Left ventricle myocardium inferior (tissue), 1 donor: Measurements from ENCODE around the gene SNX30. TPM values are rescaled to one million over a fixed set of nuclear protein-coding genes. Genes with fewer than 3 reads are reported as not detected.

Source experiments
- DNase-seq: peaks from one replicate; pipeline ENCODE4 v3.0.0-alpha.2; 2020
- H3K27ac ChIP-seq: fragments of 200-600 bp; replicated peaks from 2 replicates; pipeline ENCODE4 v1.8.0; 2021
- H3K27me3 ChIP-seq: fragments of 200-600 bp; 2 replicates; pipeline ENCODE4 v1.8.0; 2021; ENCODE audit warnings: low read depth
- H3K36me3 ChIP-seq: fragments of 200-600 bp; 2 replicates; pipeline ENCODE4 v1.8.0; 2021
- H3K4me1 ChIP-seq: fragments of 200-600 bp; 2 replicates; pipeline ENCODE4 v1.8.0; 2021
- H3K4me3 ChIP-seq: fragments of 200-600 bp; 2 replicates; pipeline ENCODE4 v1.8.0; 2021; ENCODE audit warnings: mild to moderate bottlenecking, moderate library complexity
- H3K9me3 ChIP-seq: fragments of 200-600 bp; replicated peaks from 2 replicates; pipeline ENCODE4 v1.8.0; 2021
- intact Hi-C: fragments of 100-400 bp; cut with micrococcal nuclease; formaldehyde crosslinking; loops from one replicate; pipeline ENCODE4 v1.11.0; 2022
- total RNA-seq: library from RNA; stranded (reverse); fragmentation: NEBNext Ultra II Directional; extraction: Animal tissue kit (Norgen Biotek cat#: 25700); gene quantifications from one replicate; pipeline ENCODE4 v1.2.1, GENCODE V29; 2021
- TF ChIP-seq, protein P1 (sequence below): fragments of 200-600 bp; IDR thresholded peaks from 2 replicates; pipeline ENCODE4 v1.8.0; 2021; ENCODE audit warnings: antibody characterized with exemption, mild to moderate bottlenecking, borderline replicate concordance
- donor health status: DM: no; HTN: yes; CAD: no; lungs with severe emphysema.

The SNX30 gene
- total RNA-seq, 1 donor from 2014 or later: 3.2 TPM

DNA sequence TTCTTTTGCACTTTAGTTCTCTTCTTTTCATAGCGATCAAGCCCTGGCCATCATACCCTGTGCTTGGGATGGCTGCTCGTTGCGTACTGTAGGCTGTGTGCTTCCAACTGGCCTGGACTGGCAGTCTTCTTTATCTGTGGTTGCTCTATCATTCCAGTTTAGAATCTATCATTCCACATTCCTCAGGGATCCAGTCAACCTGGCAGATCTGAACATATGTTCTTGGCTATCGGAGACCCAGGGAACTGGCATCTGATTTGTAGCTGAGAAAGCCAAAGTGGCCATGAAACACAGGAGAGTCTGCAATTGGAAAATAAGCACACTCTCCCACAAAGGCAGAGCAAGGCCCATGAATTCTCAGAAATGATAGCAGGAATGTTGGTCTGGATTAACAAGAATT, 162.8 kb downstream of the SNX30 start:
- TF ChIP-seq, protein P1, sequence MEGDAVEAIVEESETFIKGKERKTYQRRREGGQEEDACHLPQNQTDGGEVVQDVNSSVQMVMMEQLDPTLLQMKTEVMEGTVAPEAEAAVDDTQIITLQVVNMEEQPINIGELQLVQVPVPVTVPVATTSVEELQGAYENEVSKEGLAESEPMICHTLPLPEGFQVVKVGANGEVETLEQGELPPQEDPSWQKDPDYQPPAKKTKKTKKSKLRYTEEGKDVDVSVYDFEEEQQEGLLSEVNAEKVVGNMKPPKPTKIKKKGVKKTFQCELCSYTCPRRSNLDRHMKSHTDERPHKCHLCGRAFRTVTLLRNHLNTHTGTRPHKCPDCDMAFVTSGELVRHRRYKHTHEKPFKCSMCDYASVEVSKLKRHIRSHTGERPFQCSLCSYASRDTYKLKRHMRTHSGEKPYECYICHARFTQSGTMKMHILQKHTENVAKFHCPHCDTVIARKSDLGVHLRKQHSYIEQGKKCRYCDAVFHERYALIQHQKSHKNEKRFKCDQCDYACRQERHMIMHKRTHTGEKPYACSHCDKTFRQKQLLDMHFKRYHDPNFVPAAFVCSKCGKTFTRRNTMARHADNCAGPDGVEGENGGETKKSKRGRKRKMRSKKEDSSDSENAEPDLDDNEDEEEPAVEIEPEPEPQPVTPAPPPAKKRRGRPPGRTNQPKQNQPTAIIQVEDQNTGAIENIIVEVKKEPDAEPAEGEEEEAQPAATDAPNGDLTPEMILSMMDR: no peak

DNA sequence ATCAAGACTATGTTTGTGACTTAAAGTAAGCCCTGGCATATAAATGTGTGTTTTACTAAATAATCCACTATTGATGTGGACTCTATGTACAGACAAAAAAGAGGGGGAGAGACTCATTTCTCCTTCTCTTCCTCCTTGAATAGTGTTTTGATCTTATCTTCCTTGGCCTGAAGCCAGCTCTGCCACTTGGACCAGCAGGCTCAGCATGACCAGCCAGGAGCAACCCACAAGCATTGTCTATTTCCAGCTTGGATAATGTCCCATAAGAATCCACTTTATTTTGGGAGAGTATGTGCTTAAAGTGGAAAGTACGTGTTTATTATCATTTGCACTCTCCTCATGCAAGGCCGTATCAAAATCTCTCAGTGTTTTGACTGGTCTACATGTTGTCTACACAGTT, 164.0 kb downstream of the SNX30 start:
- Histone ChIP-seq H3K4me1 (peaks cover 9% of the 10 kb centered on the region), H3K9me3 (no peaks in the 10 kb centered on the region), H3K36me3 (no peaks in the 10 kb centered on the region), H3K27ac (no peak overlapping the region), H3K4me3 (no peak overlapping the region), H3K27me3 (no peaks in the 10 kb centered on the region)
- intact Hi-C loops: no loop called here
- DNase-seq: no peak
- TF ChIP-seq, protein P1: no peak

More for the DNA sequence above, 162.8 kb downstream of the SNX30 start:
- Histone ChIP-seq H3K4me1 (peaks cover 9% of the 10 kb centered on the region), H3K4me3 (no peak overlapping the region), H3K36me3 (no peaks in the 10 kb centered on the region), H3K9me3 (no peaks in the 10 kb centered on the region), H3K27ac (no peak overlapping the region), H3K27me3 (no peaks in the 10 kb centered on the region)
- intact Hi-C loops: no loop called here
- no peak for DNase-seq

DNA sequence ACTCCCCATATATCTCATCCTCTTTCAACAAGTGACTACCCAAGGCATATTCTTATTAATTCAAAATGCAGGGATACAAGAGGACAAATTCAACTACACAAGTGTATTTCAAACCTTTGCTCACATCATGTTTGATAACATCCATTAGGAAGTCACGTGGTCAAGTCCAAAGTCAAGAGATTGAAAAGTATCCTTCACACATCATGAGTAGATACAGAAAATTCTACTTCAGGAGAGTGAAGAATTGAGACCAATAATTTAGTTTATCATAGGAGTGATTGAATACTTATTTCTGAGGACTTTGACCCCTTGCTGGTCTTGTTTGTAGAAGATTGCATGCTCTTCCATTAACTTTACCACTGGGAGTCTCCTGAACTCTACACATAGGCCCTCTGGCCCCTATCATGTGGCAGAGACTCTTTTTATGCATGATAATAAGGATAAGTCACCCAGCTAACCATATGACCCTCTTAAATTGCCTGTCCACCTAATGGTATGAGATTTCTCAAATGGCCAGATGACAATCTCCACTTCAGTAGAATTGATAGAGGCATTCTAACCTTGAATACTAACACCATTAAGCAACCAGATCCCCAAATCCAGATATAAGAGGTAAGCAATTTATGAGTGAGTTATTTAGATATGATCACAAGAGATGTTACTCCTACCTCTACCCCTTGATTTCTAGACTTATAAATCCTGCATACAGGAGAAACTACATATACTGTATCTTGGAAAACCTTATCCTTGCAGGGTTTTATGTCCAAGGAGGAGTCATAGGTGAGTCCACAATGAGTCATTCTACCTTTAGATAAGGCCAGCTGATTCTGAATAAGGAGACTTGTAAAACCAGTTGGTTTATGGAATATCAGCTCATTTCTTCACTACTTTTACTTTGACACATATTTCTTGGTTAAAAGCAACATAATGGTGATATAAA, 166.8 kb downstream of the SNX30 start:
- intact Hi-C loops: no loop called here
- TF ChIP-seq, protein P1: no peak
- Histone ChIP-seq H3K4me1 (peaks cover 9% of the 10 kb centered on the region), H3K4me3 (no peak overlapping the region), H3K36me3 (no peaks in the 10 kb centered on the region), H3K9me3 (no peaks in the 10 kb centered on the region), H3K27me3 (no peaks in the 10 kb centered on the region), H3K27ac (no peak overlapping the region)
- no peak for DNase-seq

DNA sequence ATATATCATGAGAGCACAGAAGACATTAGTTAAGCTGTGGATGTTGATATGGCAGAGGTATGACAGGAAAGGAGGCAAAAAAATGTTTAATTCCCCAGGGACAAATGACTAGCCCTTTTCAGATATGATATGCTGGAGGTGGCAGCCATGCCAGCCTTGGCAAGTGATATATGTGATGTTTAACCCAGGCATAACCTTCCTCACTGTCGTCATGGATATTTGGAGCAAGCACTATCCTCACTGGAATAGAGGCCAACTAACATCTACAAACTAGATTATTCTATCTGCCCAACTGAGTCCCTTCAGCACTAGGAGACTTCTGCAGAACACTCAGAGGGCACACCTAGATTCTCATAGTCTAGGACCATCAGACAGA, 167.4 kb downstream of the SNX30 start:
- intact Hi-C loops: no loop called here
- TF ChIP-seq, protein P1: no peak

DNA sequence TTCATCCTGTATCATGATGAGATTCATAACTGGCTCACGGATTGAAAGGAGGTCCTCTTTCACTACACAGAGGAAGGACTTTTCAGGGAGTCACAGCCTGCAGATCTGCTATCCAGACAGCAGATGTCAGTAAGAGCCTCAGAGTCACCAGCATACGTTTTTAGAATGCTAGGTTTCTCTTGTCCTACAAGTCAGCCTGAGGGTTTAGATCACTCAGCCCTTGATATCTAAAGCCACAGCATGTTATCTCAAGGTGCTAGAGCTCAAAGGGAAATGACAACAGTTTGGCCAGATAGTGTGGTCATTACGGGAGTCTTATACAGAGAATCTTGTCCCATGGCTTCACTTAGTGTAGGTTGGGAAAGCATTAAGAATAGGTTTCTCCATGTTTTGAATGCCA, 171.0 kb downstream of the SNX30 start:
- H3K9me3 ChIP-seq: no peaks in the 10 kb centered on the region
- no peak overlapping the region for H3K27ac ChIP-seq
- TF ChIP-seq, protein P1: peak; percentile 61
- H3K4me1 ChIP-seq: no peaks in the 10 kb centered on the region
- no peak for DNase-seq
- no peak overlapping the region for H3K4me3 ChIP-seq
- no peaks in the 10 kb centered on the region for H3K36me3 ChIP-seq
- intact Hi-C loops: loop anchor here (10.0 kb wide), 1 partner anchor 183 kb away; no protein-coding TSS in a partner anchor
- H3K27me3 ChIP-seq: peaks cover 4% of the 10 kb centered on the region

More for the DNA sequence above, 167.4 kb downstream of the SNX30 start:
- no peak overlapping the region for H3K27ac ChIP-seq
- H3K36me3 ChIP-seq: no peaks in the 10 kb centered on the region
- no peaks in the 10 kb centered on the region for H3K9me3 ChIP-seq
- no peaks in the 10 kb centered on the region for H3K27me3 ChIP-seq
- no peak overlapping the region for H3K4me3 ChIP-seq
- DNase-seq: no peak
- H3K4me1 ChIP-seq: peaks cover 9% of the 10 kb centered on the region

Other genes starting within 250 kb of the SNX30 start
- gene INIP, start 32.6 kb upstream of the SNX30 start, total RNA-seq: 15.2 TPM
- not detected for gene SLC46A2, start 140.1 kb downstream of the SNX30 start, total RNA-seq